Heart left ventricle (tissue), 16 donors: ENCODE data around the gene CPA3. TPM values are rescaled to one million over a fixed set of nuclear protein-coding genes. Genes with fewer than 3 reads are reported as not detected.

ENCODE experiments used
- ATAC-seq, 4 donors: fragments of 200-7000 bp; cut with Tn5 transposase; one replicate each; pipeline ENCODE4 v1.9.1; 2020 to 2022; ENCODE audit warnings: moderate library complexity in 4 of 4, mild to moderate bottlenecking in 3 of 4, moderate number of reproducible peaks in 1 of 4
- DNase-seq, 5 donors: peaks; one replicate each; pipeline ENCODE4 v3.0.0-alpha.2; 2020
- H3K27ac ChIP-seq, 12 donors: fragments of 200-600 bp; sonication (generic) in 4 of 12; one replicate each; pipeline versions ENCODE4 v1.5.0 to v1.8.0; 2016 to 2022; ENCODE audit warnings: mild to moderate bottlenecking in 2 of 12
- H3K27me3 ChIP-seq, 9 donors: fragments of 200-600 bp; sonication (generic) in 2 of 9; one replicate each; pipeline versions ENCODE4 v1.5.1 to v1.8.0; 2016 to 2022; ENCODE audit warnings: mild to moderate bottlenecking in 3 of 9
- H3K36me3 ChIP-seq, 9 donors: fragments of 200-600 bp; sonication (generic) in 2 of 9; one replicate each; pipeline versions ENCODE4 v1.5.0 to v1.8.0; 2018 to 2022; ENCODE audit warnings: mild to moderate bottlenecking in 2 of 9
- H3K4me1 ChIP-seq, 12 donors: fragments of 200-600 bp; sonication (generic) in 4 of 12; one replicate each; pipeline versions ENCODE4 v1.5.0 to v1.8.0; 2016 to 2022; ENCODE audit warnings: mild to moderate bottlenecking in 3 of 12
- H3K4me3 ChIP-seq, 12 donors: fragments of 200-600 bp; sonication (generic) in 4 of 12; one replicate each; pipeline versions ENCODE4 v1.5.0 to v1.8.0; 2017 to 2022; ENCODE audit warnings: mild to moderate bottlenecking in 9 of 12, moderate library complexity in 4 of 12
- H3K9me3 ChIP-seq, 12 donors: fragments of 200-600 bp; sonication (generic) in 4 of 12; one replicate each; pipeline versions ENCODE4 v1.5.0 to v1.8.0; 2016 to 2022; ENCODE audit warnings: mild to moderate bottlenecking in 1 of 12
- CTCF ChIP-seq, 12 donors: fragments of 200-600 bp; sonication (generic) in 4 of 12; IDR thresholded peaks; one replicate each; pipeline versions ENCODE4 v1.5.0 to v1.8.0; 2018 to 2022; ENCODE audit warnings: antibody characterized with exemption in 12 of 12, mild to moderate bottlenecking in 5 of 12
- POLR2A ChIP-seq, 2 donors: fragments of 450-650 bp; IDR thresholded peaks; one replicate each; pipeline ENCODE4 v1.6.1; 2017; ENCODE audit warnings: antibody characterized with exemption in 2 of 2, mild to moderate bottlenecking in 2 of 2, moderate library complexity in 2 of 2
- WGBS, 4 donors: extraction: QIAGEN DNeasy Blood & Tissue Kit in 2 of 4; methylation state at CpG; one replicate each; pipeline versions ENCODE4 v1.1.5 to v1.1.7; 2013 to 2018; 5-methylcytosine and 5-hydroxymethylcytosine counted together
- intact Hi-C, 10 donors: fragments of 100-400 bp; cut with DNase I; formaldehyde crosslinking; loops; one replicate each; pipeline versions ENCODE4 v1.11.1 to v1.14.2; 2022
- polyA plus RNA-seq, 2 donors: library from polyadenylated mRNA; stranded (reverse); fragments of 200-250 nt; gene quantifications; one replicate each; pipeline ENCODE4 v1.2.3, GENCODE V29; 2013
- total RNA-seq, 9 donors: library from RNA; depleted of rRNA in 2 of 9; stranded (reverse); fragments of >200 nt in 2 of 9; fragmentation: NEBNext Ultra II Directional in 3 of 9; extraction: Animal tissue kit (Norgen Biotek cat#: 25700) in 3 of 9; gene quantifications; one replicate each; pipeline versions ENCODE4 v1.1.0 to v1.2.4, GENCODE V29; 2016 to 2023
- donor health status: ischemic (EF 13 %, LVEDD 7.1; RV severe dilation, severe dysfunction).
- donor health status: healthy with polysubstance abuse.
- donor health status: DM: no; HTN: yes; CAD: no.
- donor health status: DM: no; HTN: no; CAD: no.
- donor health status: ischemic (EF 25% LVEDD 6.9; RV normal size, moderate dysfunction).
- donor health status: ischemic (EF 25% LVEDD 5.7; RV mildly dilated, moderate dysfunction).
- donor health status: healthy.
- donor health status: DM: yes; HTN: yes; CAD: no.
- donor health status: ischemic (EF 35%, LVEDD 5.7; RV mildly dilated, moderate dysfunction).
- donor health status: nonischemic (EF 11% LVEDD 7.7; RV severe dilation, severe dysfunction).
- donor health status: DM: yes; HTN: yes; CAD: no.
- donor health status: PGD.
- donor health status: ischemic (EF 29% LVEDD 5.4; RV normal size, mild dysfunction).
- donor health status: nonischemic (EF 23%, LVEDD 6.1; RV moderate dilation, normal function).

CPA3 gene
- total and polyA plus RNA-seq, 11 donors = 0.43 to 5.1 (median 0.98) TPM; not detected in 2

GRCh38 chr3:148925845-148926244 lies 60.7 kb downstream of the CPA3 start:
- peaks cover 0 to 7% (median 0%) of the 10 kb centered on the region in 9 donors for H3K27me3 ChIP-seq
- no peaks in the 10 kb centered on the region for H3K36me3 ChIP-seq
- WGBS, 4 donors = 82 to 85% (median 84%) methylated on average over 5 of the region's 5 CpGs
- H3K9me3 ChIP-seq = peaks cover 0 to 8% (median 0%) of the 10 kb centered on the region in 12 donors
- DNase-seq (no peak), ATAC-seq (no peak)
- TF ChIP-seq POLR2A (IDR thresholded peaks at IDR 0.05) (no peak), CTCF (IDR thresholded peaks at IDR 0.05) (no peak)
- H3K4me3 ChIP-seq = no peak overlapping the region
- no peaks in the 10 kb centered on the region for H3K4me1 ChIP-seq
- H3K27ac ChIP-seq = no peak overlapping the region
- intact Hi-C loops = no loop called here

GRCh38 chr3:148930752-148931151 lies 65.7 kb downstream of the CPA3 start:
- TF ChIP-seq POLR2A (IDR thresholded peaks at IDR 0.05) (no peak), CTCF (IDR thresholded peaks at IDR 0.05) (no peak)
- DNase-seq (no peak), ATAC-seq (no peak)
- Histone ChIP-seq H3K36me3 (no peaks in the 10 kb centered on the region), H3K27ac (no peak overlapping the region), H3K4me1 (no peaks in the 10 kb centered on the region), H3K9me3 (no peaks in the 10 kb centered on the region), H3K4me3 (no peak overlapping the region), H3K27me3 (no peaks in the 10 kb centered on the region)
- WGBS, 4 donors = 67 to 71% (median 68%) methylated on average over 3 of the region's 3 CpGs
- intact Hi-C loops = loop anchor here in 2 of 10 donors (5.0 to 10.0 kb wide), 2 partner anchors 546 to 558 kb away; no protein-coding TSS in a partner anchor

GRCh38 chr3:148931574-148931973 lies 66.5 kb downstream of the CPA3 start:
- H3K27me3 ChIP-seq = no peaks in the 10 kb centered on the region
- intact Hi-C loops = loop anchor here in 2 of 10 donors (5.0 to 10.0 kb wide), 2 partner anchors 547 to 559 kb away; no protein-coding TSS in a partner anchor
- no peak for DNase-seq
- 90 to 95% (median 94%) methylated on average over 4 of the region's 4 CpGs for WGBS, 4 donors
- no peak overlapping the region for H3K4me3 ChIP-seq
- no peaks in the 10 kb centered on the region for H3K36me3 ChIP-seq
- no peak for ATAC-seq
- TF ChIP-seq CTCF (IDR thresholded peaks at IDR 0.05) = no peak
- no peak for TF ChIP-seq POLR2A (IDR thresholded peaks at IDR 0.05)
- H3K9me3 ChIP-seq = no peaks in the 10 kb centered on the region
- no peak overlapping the region for H3K27ac ChIP-seq
- no peaks in the 10 kb centered on the region for H3K4me1 ChIP-seq

- Histone ChIP-seq H3K27ac (no peak overlapping the region), H3K4me1 (no peaks in the 10 kb centered on the region), H3K36me3 (no peaks in the 10 kb centered on the region), H3K27me3 (peaks cover 0 to 10% (median 0%) of the 10 kb centered on the region in 9 donors), H3K9me3 (no peaks in the 10 kb centered on the region), H3K4me3 (no peak overlapping the region)
- WGBS, 4 donors = 50 to 63% (median 55%) methylated on average over 3 of the region's 3 CpGs
- DNase-seq (no peak), ATAC-seq (no peak)
- intact Hi-C loops = loop anchor here in 2 of 10 donors (5.0 to 10.0 kb wide), 2 partner anchors 548 to 561 kb away; no protein-coding TSS in a partner anchor
- TF ChIP-seq POLR2A (IDR thresholded peaks at IDR 0.05) = no peak
Observed at GRCh38 chr3:148932972-148933371, 67.9 kb downstream of the CPA3 start.
